GM23338 (cell line): ENCODE data around the gene PTPRN2.

Experiments
- CREB1 ChIP-seq: fragments of 250-450 bp; sonication (Bioruptor Pico); IDR thresholded peaks from 2 replicates; pipeline ENCODE4 v1.5.0; 2020; ENCODE audit warnings: low read depth, mild to moderate bottlenecking, moderate library complexity
- EZH2 ChIP-seq: fragments of 200-600 bp; sonication (generic); IDR thresholded peaks from one replicate; pipeline ENCODE4 v1.8.0; 2017; ENCODE audit warnings: antibody characterized with exemption, mild to moderate bottlenecking, low read depth; ENCODE audit not compliant: unreplicated experiment
- EZH2phosphoT487 ChIP-seq: fragments of 200-600 bp; sonication (generic); IDR thresholded peaks from one replicate; pipeline ENCODE4 v1.8.1; 2018; ENCODE audit warnings: antibody characterized with exemption; ENCODE audit not compliant: unreplicated experiment
- JUNB ChIP-seq: IDR thresholded peaks from one replicate; pipeline ENCODE4 v1.6.1; 2016; ENCODE audit warnings: antibody characterized with exemption; ENCODE audit not compliant: unreplicated experiment
- ZNF114 ChIP-seq: fragments of 250-450 bp; sonication (Bioruptor Pico); IDR thresholded peaks from 2 replicates; pipeline ENCODE4 v1.5.0; 2020; ENCODE audit warnings: mild to moderate bottlenecking, moderate library complexity
- ZNF331 ChIP-seq: fragments of 250-450 bp; sonication (Bioruptor Pico); IDR thresholded peaks from 2 replicates; pipeline ENCODE4 v1.5.0; 2020; ENCODE audit warnings: low read depth, mild to moderate bottlenecking, moderate library complexity
- TF ChIP-seq, protein P1 (sequence below), 2 experiments: fragments of 200-600 bp in 1 of 2; sonication (generic) in 1 of 2; conservative IDR thresholded peaks; 2 replicates each; pipeline versions ENCODE4 v1.5.1 to v1.6.1; 2016 to 2017; ENCODE audit warnings: antibody characterized with exemption in 2 of 2, low read depth in 2 of 2, mild to moderate bottlenecking in 2 of 2, moderate library complexity in 1 of 2
- TF ChIP-seq, protein P2 (sequence below): IDR thresholded peaks from one replicate; pipeline ENCODE4 v1.6.1; 2018; ENCODE audit warnings: antibody characterized with exemption; ENCODE audit not compliant: unreplicated experiment
- TF ChIP-seq, protein P3 (sequence below): IDR thresholded peaks from 2 replicates; pipeline ENCODE4 v1.6.1; 2016; ENCODE audit warnings: antibody characterized with exemption
- TF ChIP-seq, protein P4 (sequence below): fragments of 250-450 bp; sonication (Bioruptor Pico); IDR thresholded peaks from 2 replicates; pipeline ENCODE4 v1.5.0; 2020; ENCODE audit warnings: mild to moderate bottlenecking, moderate library complexity

DNA sequence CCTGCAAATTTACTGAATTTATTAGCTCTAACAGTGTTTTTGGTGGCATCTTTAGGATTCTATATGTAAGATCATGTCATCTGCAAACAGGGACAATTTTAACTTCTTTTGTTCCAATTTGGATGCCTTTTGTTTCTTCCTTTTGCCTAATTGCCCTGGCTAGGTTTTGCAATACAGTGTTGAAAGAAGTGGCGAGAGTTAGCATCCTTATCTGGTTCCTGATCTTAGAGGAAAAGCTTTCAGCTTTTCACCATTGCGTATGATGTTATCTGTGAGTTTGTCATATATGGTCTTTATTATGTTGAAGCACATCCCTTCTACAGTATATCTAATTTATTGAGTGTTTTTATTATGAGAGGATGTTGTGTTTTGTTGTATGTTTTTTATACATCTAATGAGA, 301.4 kb downstream of the PTPRN2 start:
- TF ChIP-seq, protein P1, sequence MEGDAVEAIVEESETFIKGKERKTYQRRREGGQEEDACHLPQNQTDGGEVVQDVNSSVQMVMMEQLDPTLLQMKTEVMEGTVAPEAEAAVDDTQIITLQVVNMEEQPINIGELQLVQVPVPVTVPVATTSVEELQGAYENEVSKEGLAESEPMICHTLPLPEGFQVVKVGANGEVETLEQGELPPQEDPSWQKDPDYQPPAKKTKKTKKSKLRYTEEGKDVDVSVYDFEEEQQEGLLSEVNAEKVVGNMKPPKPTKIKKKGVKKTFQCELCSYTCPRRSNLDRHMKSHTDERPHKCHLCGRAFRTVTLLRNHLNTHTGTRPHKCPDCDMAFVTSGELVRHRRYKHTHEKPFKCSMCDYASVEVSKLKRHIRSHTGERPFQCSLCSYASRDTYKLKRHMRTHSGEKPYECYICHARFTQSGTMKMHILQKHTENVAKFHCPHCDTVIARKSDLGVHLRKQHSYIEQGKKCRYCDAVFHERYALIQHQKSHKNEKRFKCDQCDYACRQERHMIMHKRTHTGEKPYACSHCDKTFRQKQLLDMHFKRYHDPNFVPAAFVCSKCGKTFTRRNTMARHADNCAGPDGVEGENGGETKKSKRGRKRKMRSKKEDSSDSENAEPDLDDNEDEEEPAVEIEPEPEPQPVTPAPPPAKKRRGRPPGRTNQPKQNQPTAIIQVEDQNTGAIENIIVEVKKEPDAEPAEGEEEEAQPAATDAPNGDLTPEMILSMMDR (conservative IDR thresholded peaks at IDR 0.05; ENCODE audit: low read depth in 2 of 2) = no peak
- TF ChIP-seq, protein P2, sequence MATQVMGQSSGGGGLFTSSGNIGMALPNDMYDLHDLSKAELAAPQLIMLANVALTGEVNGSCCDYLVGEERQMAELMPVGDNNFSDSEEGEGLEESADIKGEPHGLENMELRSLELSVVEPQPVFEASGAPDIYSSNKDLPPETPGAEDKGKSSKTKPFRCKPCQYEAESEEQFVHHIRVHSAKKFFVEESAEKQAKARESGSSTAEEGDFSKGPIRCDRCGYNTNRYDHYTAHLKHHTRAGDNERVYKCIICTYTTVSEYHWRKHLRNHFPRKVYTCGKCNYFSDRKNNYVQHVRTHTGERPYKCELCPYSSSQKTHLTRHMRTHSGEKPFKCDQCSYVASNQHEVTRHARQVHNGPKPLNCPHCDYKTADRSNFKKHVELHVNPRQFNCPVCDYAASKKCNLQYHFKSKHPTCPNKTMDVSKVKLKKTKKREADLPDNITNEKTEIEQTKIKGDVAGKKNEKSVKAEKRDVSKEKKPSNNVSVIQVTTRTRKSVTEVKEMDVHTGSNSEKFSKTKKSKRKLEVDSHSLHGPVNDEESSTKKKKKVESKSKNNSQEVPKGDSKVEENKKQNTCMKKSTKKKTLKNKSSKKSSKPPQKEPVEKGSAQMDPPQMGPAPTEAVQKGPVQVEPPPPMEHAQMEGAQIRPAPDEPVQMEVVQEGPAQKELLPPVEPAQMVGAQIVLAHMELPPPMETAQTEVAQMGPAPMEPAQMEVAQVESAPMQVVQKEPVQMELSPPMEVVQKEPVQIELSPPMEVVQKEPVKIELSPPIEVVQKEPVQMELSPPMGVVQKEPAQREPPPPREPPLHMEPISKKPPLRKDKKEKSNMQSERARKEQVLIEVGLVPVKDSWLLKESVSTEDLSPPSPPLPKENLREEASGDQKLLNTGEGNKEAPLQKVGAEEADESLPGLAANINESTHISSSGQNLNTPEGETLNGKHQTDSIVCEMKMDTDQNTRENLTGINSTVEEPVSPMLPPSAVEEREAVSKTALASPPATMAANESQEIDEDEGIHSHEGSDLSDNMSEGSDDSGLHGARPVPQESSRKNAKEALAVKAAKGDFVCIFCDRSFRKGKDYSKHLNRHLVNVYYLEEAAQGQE = no peak
- no peak for TF ChIP-seq JUNB
- TF ChIP-seq EZH2 = no peak
- TF ChIP-seq, protein P3, sequence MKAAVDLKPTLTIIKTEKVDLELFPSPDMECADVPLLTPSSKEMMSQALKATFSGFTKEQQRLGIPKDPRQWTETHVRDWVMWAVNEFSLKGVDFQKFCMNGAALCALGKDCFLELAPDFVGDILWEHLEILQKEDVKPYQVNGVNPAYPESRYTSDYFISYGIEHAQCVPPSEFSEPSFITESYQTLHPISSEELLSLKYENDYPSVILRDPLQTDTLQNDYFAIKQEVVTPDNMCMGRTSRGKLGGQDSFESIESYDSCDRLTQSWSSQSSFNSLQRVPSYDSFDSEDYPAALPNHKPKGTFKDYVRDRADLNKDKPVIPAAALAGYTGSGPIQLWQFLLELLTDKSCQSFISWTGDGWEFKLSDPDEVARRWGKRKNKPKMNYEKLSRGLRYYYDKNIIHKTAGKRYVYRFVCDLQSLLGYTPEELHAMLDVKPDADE = no peak
- TF ChIP-seq, protein P4, sequence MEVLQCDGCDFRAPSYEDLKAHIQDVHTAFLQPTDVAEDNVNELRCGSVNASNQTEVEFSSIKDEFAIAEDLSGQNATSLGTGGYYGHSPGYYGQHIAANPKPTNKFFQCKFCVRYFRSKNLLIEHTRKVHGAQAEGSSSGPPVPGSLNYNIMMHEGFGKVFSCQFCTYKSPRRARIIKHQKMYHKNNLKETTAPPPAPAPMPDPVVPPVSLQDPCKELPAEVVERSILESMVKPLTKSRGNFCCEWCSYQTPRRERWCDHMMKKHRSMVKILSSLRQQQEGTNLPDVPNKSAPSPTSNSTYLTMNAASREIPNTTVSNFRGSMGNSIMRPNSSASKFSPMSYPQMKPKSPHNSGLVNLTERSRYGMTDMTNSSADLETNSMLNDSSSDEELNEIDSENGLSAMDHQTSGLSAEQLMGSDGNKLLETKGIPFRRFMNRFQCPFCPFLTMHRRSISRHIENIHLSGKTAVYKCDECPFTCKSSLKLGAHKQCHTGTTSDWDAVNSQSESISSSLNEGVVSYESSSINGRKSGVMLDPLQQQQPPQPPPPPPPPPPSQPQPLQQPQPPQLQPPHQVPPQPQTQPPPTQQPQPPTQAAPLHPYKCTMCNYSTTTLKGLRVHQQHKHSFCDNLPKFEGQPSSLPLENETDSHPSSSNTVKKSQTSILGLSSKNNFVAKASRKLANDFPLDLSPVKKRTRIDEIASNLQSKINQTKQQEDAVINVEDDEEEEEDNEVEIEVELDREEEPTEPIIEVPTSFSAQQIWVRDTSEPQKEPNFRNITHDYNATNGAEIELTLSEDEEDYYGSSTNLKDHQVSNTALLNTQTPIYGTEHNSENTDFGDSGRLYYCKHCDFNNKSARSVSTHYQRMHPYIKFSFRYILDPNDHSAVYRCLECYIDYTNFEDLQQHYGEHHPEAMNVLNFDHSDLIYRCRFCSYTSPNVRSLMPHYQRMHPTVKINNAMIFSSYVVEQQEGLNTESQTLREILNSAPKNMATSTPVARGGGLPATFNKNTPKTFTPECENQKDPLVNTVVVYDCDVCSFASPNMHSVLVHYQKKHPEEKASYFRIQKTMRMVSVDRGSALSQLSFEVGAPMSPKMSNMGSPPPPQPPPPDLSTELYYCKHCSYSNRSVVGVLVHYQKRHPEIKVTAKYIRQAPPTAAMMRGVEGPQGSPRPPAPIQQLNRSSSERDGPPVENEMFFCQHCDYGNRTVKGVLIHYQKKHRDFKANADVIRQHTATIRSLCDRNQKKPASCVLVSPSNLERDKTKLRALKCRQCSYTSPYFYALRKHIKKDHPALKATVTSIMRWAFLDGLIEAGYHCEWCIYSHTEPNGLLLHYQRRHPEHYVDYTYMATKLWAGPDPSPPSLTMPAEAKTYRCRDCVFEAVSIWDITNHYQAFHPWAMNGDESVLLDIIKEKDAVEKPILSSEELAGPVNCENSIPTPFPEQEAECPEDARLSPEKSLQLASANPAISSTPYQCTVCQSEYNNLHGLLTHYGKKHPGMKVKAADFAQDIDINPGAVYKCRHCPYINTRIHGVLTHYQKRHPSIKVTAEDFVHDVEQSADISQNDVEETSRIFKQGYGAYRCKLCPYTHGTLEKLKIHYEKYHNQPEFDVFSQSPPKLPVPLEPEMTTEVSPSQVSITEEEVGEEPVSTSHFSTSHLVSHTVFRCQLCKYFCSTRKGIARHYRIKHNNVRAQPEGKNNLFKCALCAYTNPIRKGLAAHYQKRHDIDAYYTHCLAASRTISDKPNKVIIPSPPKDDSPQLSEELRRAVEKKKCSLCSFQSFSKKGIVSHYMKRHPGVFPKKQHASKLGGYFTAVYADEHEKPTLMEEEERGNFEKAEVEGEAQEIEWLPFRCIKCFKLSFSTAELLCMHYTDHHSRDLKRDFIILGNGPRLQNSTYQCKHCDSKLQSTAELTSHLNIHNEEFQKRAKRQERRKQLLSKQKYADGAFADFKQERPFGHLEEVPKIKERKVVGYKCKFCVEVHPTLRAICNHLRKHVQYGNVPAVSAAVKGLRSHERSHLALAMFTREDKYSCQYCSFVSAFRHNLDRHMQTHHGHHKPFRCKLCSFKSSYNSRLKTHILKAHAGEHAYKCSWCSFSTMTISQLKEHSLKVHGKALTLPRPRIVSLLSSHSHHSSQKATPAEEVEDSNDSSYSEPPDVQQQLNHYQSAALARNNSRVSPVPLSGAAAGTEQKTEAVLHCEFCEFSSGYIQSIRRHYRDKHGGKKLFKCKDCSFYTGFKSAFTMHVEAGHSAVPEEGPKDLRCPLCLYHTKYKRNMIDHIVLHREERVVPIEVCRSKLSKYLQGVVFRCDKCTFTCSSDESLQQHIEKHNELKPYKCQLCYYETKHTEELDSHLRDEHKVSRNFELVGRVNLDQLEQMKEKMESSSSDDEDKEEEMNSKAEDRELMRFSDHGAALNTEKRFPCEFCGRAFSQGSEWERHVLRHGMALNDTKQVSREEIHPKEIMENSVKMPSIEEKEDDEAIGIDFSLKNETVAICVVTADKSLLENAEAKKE (CRISPR knock-in tag) = no peak
- TF ChIP-seq EZH2phosphoT487 = no peak
- no peak for TF ChIP-seq ZNF114 (CRISPR knock-in tag)
- no peak for TF ChIP-seq CREB1 (CRISPR knock-in tag)
- TF ChIP-seq ZNF331 (CRISPR knock-in tag) = no peak
